OCI-LY7 (cell line): ENCODE results near the gene POLR2I. TPM values are rescaled to one million over a fixed set of nuclear protein-coding genes. Genes with fewer than 3 reads are reported as not detected.

ENCODE experiments used
- BruUV-seq: library from RNA; stranded (reverse); fragments of 400-500 nt; replicated peaks from 2 replicates; lab custom pipeline; 2021; lab: Mats Ljungman, UMichigan
- CTCF ChIA-PET: fragments of 300-600 bp; sonication (Branson Sonifier 250); formaldehyde crosslinking; loops from one replicate; lab custom pipeline; 2022; ENCODE audit warnings: antibody characterized with exemption; ENCODE audit not compliant: unreplicated experiment; lab: Charles Lee
- POLR2A ChIA-PET: fragments of 300-600 bp; sonication (Branson Sonifier 250); formaldehyde crosslinking; loops from one replicate; lab custom pipeline; 2022; ENCODE audit warnings: antibody characterized with exemption; lab: Charles Lee
- DNase-seq: peaks from one replicate; pipeline ENCODE4 v3.0.0-alpha.2; 2015; ENCODE audit warnings: low spot score
- H2AFZ ChIP-seq: fragments of 200-600 bp; sonication (generic), shearing (Covaris generic); 2 replicates; pipeline ENCODE4 v1.6.1; 2014; ENCODE audit warnings: mild to moderate bottlenecking, antibody characterized with exemption, low read length, moderate library complexity
- H3K27ac ChIP-seq: fragments of 200-600 bp; sonication (generic); 2 replicates; pipeline ENCODE4 v1.5.1; 2014; ENCODE audit warnings: mixed run types, low read depth, mild to moderate bottlenecking, moderate library complexity, low read length, inconsistent platforms; ENCODE audit not compliant: poor library complexity, severe bottlenecking
- H3K36me3 ChIP-seq: fragments of 200-600 bp; sonication (generic); 2 replicates; pipeline ENCODE4 v1.6.1; 2014; ENCODE audit warnings: mild to moderate bottlenecking, antibody characterized with exemption, low read length, moderate library complexity, mixed read lengths; ENCODE audit not compliant: insufficient read depth
- H3K4me1 ChIP-seq: fragments of 200-600 bp; sonication (generic); 2 replicates; pipeline ENCODE4 v1.5.1; 2014; ENCODE audit warnings: mild to moderate bottlenecking, low read length; ENCODE audit not compliant: insufficient read depth, poor library complexity, severe bottlenecking
- H3K4me2 ChIP-seq: fragments of 200-600 bp; sonication (generic); 2 replicates; pipeline ENCODE4 v1.6.1; 2014; ENCODE audit warnings: mild to moderate bottlenecking, low read length
- H3K4me3 ChIP-seq: fragments of 200-600 bp; sonication (generic); 2 replicates; pipeline ENCODE4 v1.5.1; 2014; ENCODE audit warnings: mild to moderate bottlenecking, low read depth, low read length; ENCODE audit not compliant: poor library complexity, severe bottlenecking
- H3K79me2 ChIP-seq: fragments of 200-600 bp; sonication (generic); 2 replicates; pipeline ENCODE4 v1.6.1; 2016; ENCODE audit warnings: low read depth, mild to moderate bottlenecking, low read length, moderate library complexity, mixed read lengths; ENCODE audit not compliant: insufficient read depth
- H3K9me2 ChIP-seq: fragments of 200-600 bp; sonication (generic); 2 replicates; pipeline ENCODE4 v1.6.1; 2016; ENCODE audit warnings: mild to moderate bottlenecking, low read length, mixed read lengths; ENCODE audit not compliant: insufficient read depth
- H3K9me3 ChIP-seq: fragments of 200-600 bp; sonication (generic); 2 replicates; pipeline ENCODE4 v1.6.1; 2014; ENCODE audit warnings: mild to moderate bottlenecking, mixed run types, low read length, mixed read lengths
- H4K20me1 ChIP-seq: fragments of 200-600 bp; sonication (generic); 2 replicates; pipeline ENCODE4 v1.6.1; 2014; ENCODE audit warnings: mild to moderate bottlenecking, antibody characterized with exemption, low read length, moderate library complexity, mixed read lengths; ENCODE audit not compliant: insufficient read depth
- EZH2phosphoT487 ChIP-seq: fragments of 200-600 bp; sonication (generic); IDR thresholded peaks from 2 replicates; pipeline ENCODE4 v1.6.1; 2018; ENCODE audit warnings: low read depth, borderline replicate concordance, mild to moderate bottlenecking, mixed run types, antibody characterized with exemption, low read length, moderate library complexity, mixed read lengths
- intact Hi-C: fragments of 100-400 bp; cut with micrococcal nuclease; formaldehyde crosslinking; loops from one replicate; pipeline ENCODE4 v1.10.0; 2022; ENCODE audit not compliant: unreplicated experiment
- total RNA-seq, 2 experiments: library from RNA; depleted of rRNA in 1 of 2; stranded (reverse); fragments of >200 nt in 1 of 2; shearing (Covaris generic) in 1 of 2; gene quantifications; 2 replicates each; pipeline ENCODE4 v1.2.3, GENCODE V29; 2014 to 2022
- TF ChIP-seq, protein P1 (sequence below): fragments of 200-600 bp; sonication (generic); conservative IDR thresholded peaks from 2 replicates; pipeline ENCODE4 v1.5.1; 2014; ENCODE audit warnings: mild to moderate bottlenecking, antibody characterized with exemption, low read length, moderate library complexity, mixed read lengths

Gene POLR2I
- total RNA-seq, 2 experiments from 2014 or later = 78.6 to 151 TPM

- no peak overlapping the region for H3K4me3 ChIP-seq
- TF ChIP-seq EZH2phosphoT487 = no peak
- TF ChIP-seq, protein P1, sequence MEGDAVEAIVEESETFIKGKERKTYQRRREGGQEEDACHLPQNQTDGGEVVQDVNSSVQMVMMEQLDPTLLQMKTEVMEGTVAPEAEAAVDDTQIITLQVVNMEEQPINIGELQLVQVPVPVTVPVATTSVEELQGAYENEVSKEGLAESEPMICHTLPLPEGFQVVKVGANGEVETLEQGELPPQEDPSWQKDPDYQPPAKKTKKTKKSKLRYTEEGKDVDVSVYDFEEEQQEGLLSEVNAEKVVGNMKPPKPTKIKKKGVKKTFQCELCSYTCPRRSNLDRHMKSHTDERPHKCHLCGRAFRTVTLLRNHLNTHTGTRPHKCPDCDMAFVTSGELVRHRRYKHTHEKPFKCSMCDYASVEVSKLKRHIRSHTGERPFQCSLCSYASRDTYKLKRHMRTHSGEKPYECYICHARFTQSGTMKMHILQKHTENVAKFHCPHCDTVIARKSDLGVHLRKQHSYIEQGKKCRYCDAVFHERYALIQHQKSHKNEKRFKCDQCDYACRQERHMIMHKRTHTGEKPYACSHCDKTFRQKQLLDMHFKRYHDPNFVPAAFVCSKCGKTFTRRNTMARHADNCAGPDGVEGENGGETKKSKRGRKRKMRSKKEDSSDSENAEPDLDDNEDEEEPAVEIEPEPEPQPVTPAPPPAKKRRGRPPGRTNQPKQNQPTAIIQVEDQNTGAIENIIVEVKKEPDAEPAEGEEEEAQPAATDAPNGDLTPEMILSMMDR = no peak
- H3K36me3 ChIP-seq = peaks cover 97% of the 10 kb centered on the region
- CTCF ChIA-PET = no interaction called here
- intact Hi-C loops = no loop called here
- DNase-seq = no peak
- no peaks in the 10 kb centered on the region for H3K4me1 ChIP-seq
- no TSS peak for BruUV-seq
- H4K20me1 ChIP-seq = no peaks in the 10 kb centered on the region
- no peak overlapping the region for H2AFZ ChIP-seq
- no peak overlapping the region for H3K27ac ChIP-seq
- no peak overlapping the region for H3K4me2 ChIP-seq
- no peaks in the 10 kb centered on the region for H3K9me3 ChIP-seq
- POLR2A ChIA-PET = no interaction called here
- H3K9me2 ChIP-seq = no peaks in the 10 kb centered on the region
- no peaks in the 10 kb centered on the region for H3K79me2 ChIP-seq
These were observed 21.5 kb downstream of the POLR2I start for GRCh38 chr19:36093146-36093662.

- no peak overlapping the region for H3K4me3 ChIP-seq
- H3K9me3 ChIP-seq = no peaks in the 10 kb centered on the region
- no peak for TF ChIP-seq EZH2phosphoT487
- TF ChIP-seq, protein P1 = no peak
- H3K4me1 ChIP-seq = no peaks in the 10 kb centered on the region
- no peaks in the 10 kb centered on the region for H4K20me1 ChIP-seq
- POLR2A ChIA-PET = no interaction called here
- DNase-seq = no peak
- H3K9me2 ChIP-seq = no peaks in the 10 kb centered on the region
- no peak overlapping the region for H2AFZ ChIP-seq
- intact Hi-C loops = no loop called here
- H3K79me2 ChIP-seq = no peaks in the 10 kb centered on the region
- CTCF ChIA-PET = no interaction called here
- no TSS peak for BruUV-seq
- no peak overlapping the region for H3K4me2 ChIP-seq
- no peak overlapping the region for H3K27ac ChIP-seq
- peaks cover 97% of the 10 kb centered on the region for H3K36me3 ChIP-seq
These were observed 22.1 kb downstream of the POLR2I start for GRCh38 chr19:36092566-36092965.

DNA sequence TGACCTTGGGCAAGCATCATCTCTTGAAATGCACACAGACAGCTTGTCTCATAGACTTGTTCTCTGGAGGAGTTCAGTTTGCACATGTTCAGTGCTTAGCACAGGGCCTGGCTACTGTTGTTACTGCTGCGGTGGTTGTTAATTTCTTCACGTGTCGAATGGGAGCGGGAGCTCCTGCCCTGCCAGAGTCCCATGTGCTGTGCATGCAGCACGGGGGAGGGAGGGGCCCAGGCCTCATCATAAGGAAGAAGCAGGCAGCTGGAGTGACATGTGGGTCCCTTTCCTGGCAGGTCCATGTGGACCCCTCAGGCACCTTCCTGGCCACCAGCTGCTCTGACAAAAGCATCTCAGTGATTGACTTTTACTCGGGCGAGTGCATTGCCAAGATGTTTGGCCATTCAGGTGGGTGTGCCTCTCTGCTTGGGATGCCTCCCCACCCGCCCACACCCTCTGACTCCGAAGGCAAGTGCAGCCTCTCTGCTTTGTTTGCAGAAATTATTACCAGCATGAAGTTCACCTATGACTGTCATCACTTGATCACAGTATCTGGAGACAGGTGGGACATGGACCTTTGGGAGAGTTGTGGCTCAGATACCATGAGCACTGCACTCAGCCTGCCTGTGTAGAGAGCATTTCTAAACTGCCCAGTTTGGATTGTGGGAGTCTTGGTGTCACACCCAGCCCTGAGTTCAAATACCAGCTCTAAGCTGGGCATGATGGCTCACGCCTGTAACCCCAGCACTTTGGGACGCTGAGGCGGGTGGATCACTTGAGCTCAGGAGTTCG is 23.6 kb downstream of the POLR2I start:
- Histone ChIP-seq H3K27ac (no peak overlapping the region), H2AFZ (no peak overlapping the region), H3K79me2 (no peaks in the 10 kb centered on the region), H3K9me2 (no peaks in the 10 kb centered on the region), H3K36me3 (peaks cover 98% of the 10 kb centered on the region), H4K20me1 (no peaks in the 10 kb centered on the region), H3K9me3 (no peaks in the 10 kb centered on the region), H3K4me3 (no peak overlapping the region), H3K4me2 (no peak overlapping the region), H3K4me1 (no peaks in the 10 kb centered on the region)
- TF ChIP-seq, protein P1 = no peak
- TF ChIP-seq EZH2phosphoT487 = no peak
- intact Hi-C loops = no loop called here
- BruUV-seq = no TSS peak
- ChIA-PET CTCF (no interaction called here), POLR2A (interaction anchor here (0.6 to 0.7 kb wide), 2 partner anchors 10 to 25 kb away, joined by 3 read pairs; no protein-coding TSS in a partner anchor)
- DNase-seq = no peak
